ENCODE data around the gene UTP14A.

UTP14A gene

DNA sequence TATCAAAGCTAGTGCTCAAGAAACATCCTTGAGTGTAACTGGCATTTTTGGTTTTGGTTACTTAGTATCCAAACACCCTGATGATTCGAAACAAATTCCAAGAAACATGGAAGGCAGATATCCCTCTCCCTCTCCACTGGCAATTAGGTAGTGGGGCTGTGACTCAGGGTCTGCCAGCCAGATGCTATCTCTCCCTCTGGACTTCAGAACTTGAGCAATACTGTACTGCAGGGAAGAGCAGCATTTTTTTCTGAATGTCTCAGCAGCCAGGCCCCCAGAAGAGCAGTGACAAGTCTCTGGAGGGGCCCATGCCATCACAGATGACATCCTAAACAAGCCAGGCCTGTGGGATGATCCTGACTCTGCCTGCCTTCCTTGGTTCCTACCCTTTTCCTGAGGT is 39.2 kb downstream of the UTP14A start:
- no peak for DNase-seq

DNA sequence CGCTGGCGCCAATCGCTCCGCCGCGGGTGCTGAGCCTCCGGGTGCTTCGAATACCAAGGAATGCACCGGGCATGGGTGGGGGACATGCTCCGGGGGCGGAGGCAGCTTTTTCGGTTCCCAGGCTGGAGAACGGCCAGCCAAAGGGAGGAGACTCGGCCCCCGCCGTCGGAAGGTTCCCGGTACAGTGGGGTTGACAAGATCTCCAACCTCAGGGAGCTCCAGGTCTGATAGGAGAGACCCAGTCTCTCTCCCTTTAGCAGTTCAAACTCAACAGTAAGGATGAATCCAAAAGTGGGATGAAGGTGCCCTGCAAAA is 47.3 kb downstream of the UTP14A start:
- no peak for DNase-seq

DNA sequence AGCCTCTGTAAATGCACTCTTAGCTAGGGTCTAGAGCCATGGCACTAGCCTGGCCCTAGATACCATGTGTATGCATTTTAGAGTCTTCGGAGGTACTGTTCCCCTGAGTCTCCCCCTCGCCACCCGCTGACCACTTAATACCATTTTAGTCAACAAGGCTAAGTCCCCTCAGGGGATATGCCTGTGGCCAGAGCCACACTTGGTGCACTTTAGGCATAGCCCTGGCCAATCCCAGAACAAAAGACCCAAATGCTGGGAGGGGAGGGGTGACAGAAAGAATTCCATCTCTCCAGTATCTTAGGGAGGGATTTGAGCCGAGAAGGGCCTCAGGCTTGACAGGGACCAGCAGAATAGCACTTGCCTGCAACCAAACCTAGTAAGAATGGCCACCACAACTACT is 47.9 kb downstream of the UTP14A start:
- no peak for DNase-seq

DNA sequence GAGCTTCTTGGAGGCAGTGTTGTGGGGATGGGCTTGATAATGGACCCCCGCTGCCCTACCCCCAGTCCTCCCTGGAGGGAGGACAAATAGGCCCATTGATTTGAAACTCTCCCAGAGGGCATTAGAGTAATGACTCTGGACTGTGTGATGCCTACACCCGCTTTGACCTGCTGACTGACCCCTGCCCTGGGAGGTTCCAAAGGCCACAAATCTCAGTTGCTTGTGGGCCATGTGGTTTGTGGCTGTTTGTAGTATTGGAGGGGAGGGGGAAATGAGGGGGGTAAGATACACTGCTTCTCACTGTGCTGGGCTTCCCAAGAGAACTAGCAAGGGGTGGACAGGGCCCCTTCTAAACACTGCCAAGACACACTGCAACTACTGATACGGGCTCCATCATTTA is 48.8 kb downstream of the UTP14A start:
- DNase-seq: no peak

DNA sequence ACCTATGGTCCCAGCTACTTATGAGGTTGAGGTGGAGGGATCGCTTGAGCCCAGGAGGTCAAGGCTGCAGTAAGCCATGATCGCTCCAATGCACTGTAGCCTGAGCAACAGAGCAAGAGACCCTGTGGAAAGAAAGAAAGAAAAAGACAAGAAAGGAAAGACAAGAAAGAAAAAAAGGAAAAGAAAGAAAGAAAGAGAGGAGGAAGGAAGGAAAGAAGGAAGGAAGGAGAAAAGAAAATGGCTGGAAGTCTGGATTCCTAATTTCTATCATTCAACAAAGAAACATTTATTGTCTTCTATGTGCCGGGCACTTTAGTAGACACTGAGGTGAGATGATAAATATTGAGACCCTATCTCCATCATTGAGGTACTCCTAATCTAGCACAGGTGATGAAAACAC is 49.7 kb downstream of the UTP14A start:
- DNase-seq: no peak

DNA sequence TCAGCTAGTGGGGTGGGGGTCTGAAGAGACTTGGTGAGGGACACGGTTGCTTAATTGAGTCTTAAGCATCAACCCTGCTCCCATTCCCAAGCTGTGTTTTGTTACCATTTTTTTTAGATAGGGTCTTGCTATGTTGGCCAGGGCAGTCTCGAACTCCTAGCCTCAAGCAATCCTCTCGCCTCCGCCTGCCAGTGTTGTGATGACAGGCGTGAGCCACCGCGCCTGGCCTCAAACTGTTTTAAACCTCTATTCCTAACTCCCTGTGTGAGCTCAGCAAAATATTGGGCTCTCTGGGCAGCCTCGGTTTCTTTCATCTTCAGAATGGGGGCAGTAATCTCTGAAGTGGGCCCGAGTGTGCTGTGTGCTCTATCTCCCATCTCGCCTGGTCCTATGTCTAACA is 50.2 kb downstream of the UTP14A start:
- DNase-seq: no peak

DNA sequence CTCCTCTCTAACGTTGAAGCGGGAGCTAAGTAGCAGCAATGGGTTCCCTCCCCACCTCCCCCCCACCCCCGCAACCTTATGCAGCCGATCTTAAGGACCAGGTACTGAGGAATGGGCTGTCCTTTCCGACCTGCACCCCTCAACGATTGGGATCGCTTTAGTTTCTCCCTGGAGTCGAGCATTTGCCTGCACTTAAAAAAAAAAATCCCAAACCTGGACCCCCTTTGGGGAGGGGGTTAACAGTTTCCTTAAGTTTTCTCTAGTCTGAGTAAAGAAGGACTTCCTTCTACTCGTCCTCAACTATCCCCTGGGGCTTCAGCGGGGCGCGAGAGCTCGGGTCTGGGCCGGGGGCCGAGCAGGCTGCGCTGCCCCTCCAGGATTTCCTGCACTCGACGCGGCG is 50.8 kb downstream of the UTP14A start:
- no peak for DNase-seq

DNA sequence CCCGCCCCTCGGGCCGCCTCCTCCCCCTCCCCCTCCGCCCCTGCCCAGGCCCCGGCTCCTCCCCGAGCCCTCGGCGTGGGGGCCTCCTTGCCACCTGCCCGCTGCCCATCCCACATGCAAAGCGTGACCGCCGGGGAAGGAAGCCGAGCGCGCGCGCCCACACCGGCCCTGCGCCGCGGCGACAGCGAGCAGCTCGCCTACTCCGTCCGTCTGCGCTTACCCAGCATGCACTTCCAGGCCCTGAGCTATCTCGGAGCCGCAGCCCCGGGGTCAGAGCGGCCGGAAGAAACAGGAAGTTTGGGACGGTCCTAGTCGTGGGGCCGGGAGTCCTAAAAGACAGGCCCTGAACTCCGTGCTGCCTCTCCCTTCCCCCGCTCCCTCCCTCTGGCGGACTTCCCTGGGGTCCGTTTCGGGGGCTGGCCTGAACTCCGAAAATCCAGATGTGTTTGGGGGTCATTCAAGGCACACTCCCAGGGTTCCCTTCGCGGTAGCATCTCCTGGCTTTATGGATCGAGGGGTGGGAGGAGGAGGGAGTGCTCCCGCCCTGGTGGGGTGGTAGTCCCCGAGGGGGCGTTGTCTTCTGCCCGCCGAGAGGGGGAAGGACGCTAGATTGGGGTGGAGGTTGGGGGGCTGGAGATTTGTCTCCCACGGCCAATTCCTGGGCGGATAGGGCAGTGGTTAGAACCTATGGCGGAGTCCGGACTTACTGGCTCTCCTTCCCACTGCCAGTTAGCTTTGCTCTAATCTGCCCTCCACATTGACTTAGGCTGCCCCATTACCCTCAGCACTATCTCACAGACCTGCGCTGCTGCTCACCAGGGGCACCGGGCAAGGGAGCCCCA is 51.5 kb downstream of the UTP14A start:
- peak; percentile 60 for DNase-seq

DNA sequence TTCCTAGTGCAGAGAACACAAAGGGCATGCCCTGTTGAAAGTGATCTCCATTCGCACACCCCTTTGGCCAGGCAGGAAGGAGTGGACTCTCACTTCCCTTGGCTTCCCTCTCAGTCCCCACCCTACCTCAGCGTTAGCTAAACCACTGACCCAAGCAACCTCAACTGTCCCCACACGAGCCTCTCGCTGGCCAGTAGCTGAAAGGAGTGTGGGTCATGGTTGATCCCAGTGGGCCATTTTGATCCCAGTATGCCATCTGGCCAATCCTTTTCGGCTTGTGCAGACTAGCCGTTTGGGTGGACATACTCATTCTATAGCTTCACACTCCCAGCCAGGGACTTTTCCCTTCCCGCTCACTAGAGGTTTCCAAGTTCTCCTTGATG is 52.1 kb downstream of the UTP14A start:
- DNase-seq: no peak

DNA sequence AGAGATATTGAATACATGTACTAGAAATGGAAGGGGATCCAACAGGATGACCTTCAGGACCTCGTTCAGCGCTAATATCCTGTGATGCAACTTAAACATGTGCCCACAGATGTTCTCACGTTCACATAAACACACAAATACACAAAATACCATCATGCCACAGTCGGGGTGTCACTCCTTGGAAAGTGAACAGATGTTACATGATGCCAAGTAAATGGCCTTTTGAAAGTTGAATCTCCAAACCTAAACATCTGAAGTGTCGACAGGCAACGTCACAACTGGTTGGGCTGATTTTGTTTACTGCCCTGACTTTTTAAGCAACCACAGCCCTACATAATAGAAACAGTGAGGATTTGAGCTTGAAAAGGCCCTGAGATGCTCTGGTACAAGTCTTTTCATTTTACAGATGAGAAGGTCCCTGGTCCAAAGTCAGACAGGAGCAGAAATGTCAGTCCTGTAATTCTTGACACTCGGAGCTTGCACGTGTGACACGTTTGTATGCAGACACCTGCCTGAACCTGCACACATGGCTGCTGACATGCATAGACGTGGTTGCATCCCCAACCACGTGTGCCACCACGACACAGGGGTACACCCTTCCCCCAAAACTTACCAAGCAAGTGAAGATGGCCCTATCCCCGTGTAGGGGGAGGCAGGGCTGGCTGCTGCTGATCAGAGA is 53.0 kb downstream of the UTP14A start:
- no peak for DNase-seq

DNA sequence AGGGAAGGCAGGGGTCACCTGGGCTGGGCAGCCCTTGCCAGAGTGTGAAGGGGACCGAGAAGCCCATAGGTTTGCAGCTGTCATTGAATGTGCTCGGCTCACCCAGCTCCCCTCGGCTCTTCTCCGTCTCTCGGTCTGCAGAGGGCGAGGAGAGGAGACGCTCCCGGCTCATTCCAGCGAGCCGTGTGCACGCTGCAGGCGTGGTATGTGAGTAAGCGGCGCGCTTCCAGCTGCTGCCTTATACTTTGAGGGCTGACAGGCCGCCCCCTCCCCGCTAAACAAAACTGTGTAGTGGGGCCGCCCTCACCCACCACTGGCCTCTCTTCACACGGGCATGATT is 53.5 kb downstream of the UTP14A start:
- DNase-seq: peak; percentile 36

DNA sequence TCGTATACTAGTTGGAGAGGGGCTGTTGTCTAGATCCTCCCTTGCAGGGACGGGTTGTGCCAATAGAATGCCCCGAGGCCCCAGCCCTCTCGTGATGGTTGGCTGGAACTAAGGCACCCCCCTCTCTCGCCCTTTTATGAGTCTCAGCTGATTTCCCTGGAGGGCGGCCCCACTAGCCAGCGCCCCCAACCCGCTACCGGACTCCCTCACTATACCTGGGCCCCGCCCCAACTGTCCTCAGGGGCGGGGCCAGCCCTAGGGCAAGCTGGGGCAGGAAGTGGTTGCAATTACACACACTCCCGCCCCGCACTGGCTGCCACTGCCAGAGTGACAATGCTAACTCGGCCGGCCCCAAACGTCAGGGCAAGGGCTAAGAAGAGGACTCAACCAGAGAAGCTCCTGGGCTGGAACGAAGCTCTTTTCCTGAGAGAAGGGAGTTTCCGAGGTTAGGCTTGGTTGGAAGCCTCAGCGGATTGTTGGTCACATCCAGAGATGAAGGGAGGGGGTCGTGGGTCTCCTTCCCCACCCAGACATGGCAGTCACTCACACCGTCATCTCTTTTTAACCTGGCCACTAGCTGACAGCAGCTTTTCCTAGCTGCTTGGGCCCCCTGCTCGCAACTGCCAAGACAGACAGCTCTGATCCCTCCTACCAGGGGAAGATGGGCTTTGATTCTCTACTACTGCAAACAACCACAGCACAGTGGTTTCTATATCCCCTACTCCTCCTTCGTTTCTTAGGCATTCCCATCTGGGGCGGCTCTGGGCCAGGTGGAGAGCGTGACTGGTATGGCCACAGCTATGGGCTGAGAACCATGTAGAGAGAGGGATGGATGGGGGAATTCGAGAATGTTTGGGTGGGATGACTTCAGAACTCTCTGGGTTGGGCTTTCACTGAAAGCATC is 55.5 kb downstream of the UTP14A start:
- peak; percentile 57 for DNase-seq

DNA sequence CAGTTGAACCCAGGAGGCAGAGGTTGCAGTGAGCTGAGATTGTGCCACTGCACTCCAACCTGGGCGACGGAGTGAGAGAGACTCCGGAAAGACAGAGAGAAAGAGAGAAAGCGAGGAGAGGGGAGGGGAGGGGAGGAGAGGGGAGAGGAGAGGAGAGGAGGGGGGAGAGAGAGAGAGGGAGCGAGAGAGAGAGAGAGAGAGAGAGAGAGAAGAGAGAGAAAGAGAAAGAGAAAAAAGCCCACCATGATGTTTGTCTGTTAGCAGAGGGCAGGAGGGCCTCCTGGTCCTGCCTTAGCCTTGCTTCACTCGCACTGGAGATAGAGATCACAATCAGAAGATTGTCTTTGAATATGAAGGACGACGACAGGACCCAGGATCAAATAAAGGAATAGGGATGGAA is 57.8 kb downstream of the UTP14A start:
- no peak for DNase-seq

DNA sequence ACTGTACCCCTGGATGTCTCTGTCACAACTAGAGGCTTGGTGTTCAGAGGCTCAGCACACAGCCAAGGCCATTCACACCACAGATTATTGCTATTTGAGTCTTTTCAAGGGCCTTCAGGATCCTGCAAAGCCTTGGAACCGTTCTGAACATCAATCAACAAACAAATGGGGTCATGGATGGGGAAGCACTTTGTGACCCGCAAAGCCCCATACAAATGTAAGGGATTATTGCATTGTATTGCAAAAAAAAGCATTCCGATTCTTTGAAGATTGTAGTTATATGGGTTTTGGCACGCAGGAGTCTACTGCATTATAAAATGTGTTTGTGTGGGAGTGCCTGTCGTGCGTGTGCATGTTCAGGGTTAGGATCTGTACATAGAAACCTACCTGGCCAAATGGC is 59.2 kb downstream of the UTP14A start:
- no peak for DNase-seq

DNA sequence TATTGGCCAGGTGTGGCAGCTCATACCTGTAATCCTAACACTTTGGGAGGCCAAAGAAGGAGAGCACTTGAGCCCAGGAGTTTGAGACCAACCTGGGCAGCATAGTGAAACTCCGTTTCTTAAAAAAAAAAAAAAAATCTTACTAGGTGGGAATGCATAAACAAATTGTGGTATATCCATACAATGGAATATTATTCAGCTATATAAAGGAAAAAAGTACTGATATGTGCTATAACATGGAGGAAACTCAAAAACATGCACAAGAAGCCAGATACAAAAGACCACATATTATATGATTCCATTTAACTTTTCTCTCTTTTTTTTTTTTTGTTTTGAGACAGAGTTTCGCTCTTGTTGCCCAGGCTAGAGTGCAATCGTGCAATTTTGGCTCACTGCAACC is 63.0 kb downstream of the UTP14A start:
- DNase-seq: no peak

DNA sequence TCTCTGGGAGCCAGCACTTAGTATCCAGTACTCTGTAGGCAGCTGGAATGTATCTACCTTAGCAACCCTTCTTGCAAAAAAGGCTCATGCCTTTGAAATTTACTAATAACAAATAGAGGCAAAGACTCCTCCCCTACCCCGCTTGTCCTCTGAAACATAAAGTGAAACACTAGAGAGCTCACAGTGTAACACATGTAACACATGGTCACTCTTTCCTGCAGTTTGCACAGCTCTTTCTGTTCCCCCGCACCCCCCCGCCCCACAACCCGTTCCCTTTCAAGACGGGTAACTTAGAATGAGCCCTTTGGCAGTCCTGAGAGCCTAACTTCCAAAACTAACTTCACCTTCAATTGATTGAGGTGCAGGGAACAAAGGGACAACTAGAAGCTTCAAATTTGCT is 70.5 kb downstream of the UTP14A start:
- no peak for DNase-seq

Measured in right kidney (tissue), 1 donor.